MCF 10A (cell line): Measurements from ENCODE around the gene HAP1. TPM values are rescaled to one million over a fixed set of nuclear protein-coding genes. Genes with fewer than 3 reads are reported as not detected.

Experiments used
- BruUV-seq: library from RNA; stranded (reverse); fragments of 400-500 nt; replicated peaks from 2 replicates; lab custom pipeline; 2021; lab: Mats Ljungman, UMichigan
- CTCF ChIA-PET: fragments of 300-600 bp; sonication (Branson Sonifier 250); formaldehyde crosslinking; extraction: SDS; loops from one replicate; lab custom pipeline; 2021; ENCODE audit warnings: antibody characterized with exemption, inconsistent platforms; lab: Yijun Ruan, JAX
- POLR2A ChIA-PET: fragments of 300-600, 350-650 bp; sonication (Branson Sonifier 250); formaldehyde crosslinking; extraction: SDS; loops from one replicate; lab custom pipeline; 2020; ENCODE audit warnings: antibody characterized with exemption, inconsistent platforms; lab: Yijun Ruan, JAX
- DNase-seq: peaks from one replicate; pipeline ENCODE4 v3.0.0-alpha.2; 2018; ENCODE audit not compliant: unreplicated experiment
- H3K27ac Mint-ChIP-seq: one replicate; pipeline ENCODE4 v1.8.0; 2022; ENCODE audit warnings: mild to moderate bottlenecking, low read depth, mixed read lengths; ENCODE audit not compliant: unreplicated experiment
- H3K27me3 Mint-ChIP-seq: one replicate; pipeline ENCODE4 v1.8.0; 2022; ENCODE audit warnings: mixed read lengths; ENCODE audit not compliant: insufficient read depth, unreplicated experiment
- H3K36me3 Mint-ChIP-seq: one replicate; pipeline ENCODE4 v1.8.0; 2022; ENCODE audit warnings: mild to moderate bottlenecking, moderate library complexity, mixed read lengths; ENCODE audit not compliant: insufficient read depth, unreplicated experiment
- H3K4me1 Mint-ChIP-seq: one replicate; pipeline ENCODE4 v1.8.0; 2022; ENCODE audit warnings: mixed read lengths; ENCODE audit not compliant: insufficient read depth, unreplicated experiment
- H3K4me3 Mint-ChIP-seq: one replicate; pipeline ENCODE4 v1.8.0; 2022; ENCODE audit warnings: mild to moderate bottlenecking, moderate library complexity, mixed read lengths; ENCODE audit not compliant: unreplicated experiment
- H3K9me3 Mint-ChIP-seq: one replicate; pipeline ENCODE4 v1.8.0; 2022; ENCODE audit warnings: mixed read lengths; ENCODE audit not compliant: unreplicated experiment
- CTCF ChIP-seq: fragments of 200-600 bp; IDR thresholded peaks from one replicate; pipeline ENCODE4 v1.8.0; 2022; ENCODE audit warnings: antibody characterized with exemption, mild to moderate bottlenecking; ENCODE audit not compliant: unreplicated experiment
- intact Hi-C: fragments of 100-400 bp; cut with micrococcal nuclease; formaldehyde crosslinking; loops from 2 replicates; pipeline ENCODE4 v1.14.1; 2022
- total RNA-seq: library from RNA; stranded (reverse); gene quantifications from 2 replicates; pipeline ENCODE4 v1.2.3, GENCODE V29; 2022

HAP1 gene
- total RNA-seq, 1 experiment from 2014 or later: 0.37 TPM

GRCh38 chr17:41679740-41680425 is 54.6 kb downstream of the HAP1 start:
- no peak for DNase-seq
- Mint-ChIP-seq H3K4me3 (no peak overlapping the region), H3K9me3 (no peaks in the 10 kb centered on the region), H3K4me1 (peaks cover 14% of the 10 kb centered on the region), H3K27me3 (no peaks in the 10 kb centered on the region), H3K27ac (peak overlapping the region; percentile 91), H3K36me3 (peaks cover 6% of the 10 kb centered on the region)
- intact Hi-C loops: loop anchor here (1.0 kb wide), 1 partner anchor 8 kb away; the partner anchor contains the start of gene EIF1
- no TSS peak for BruUV-seq
- ChIA-PET CTCF (interaction anchor here (0.6 to 2.0 kb wide), 10 partner anchors 9 to 181 kb away, joined by 3 to 8 read pairs (median 4); partner anchors contain the start of gene EIF1), POLR2A (interaction anchor here (0.9 to 4.0 kb wide), 4 partner anchors 10 to 17 kb away, joined by 5 to 113 read pairs (median 13); partner anchors contain the start of gene EIF1)
- no peak for TF ChIP-seq CTCF

- DNase-seq: peak; percentile 91
- intact Hi-C loops: loop anchor here (1.0 kb wide), 1 partner anchor 9 kb away; the partner anchor contains the start of gene EIF1
- BruUV-seq: no TSS peak
- no peaks in the 10 kb centered on the region for H3K27me3 Mint-ChIP-seq
- peaks cover 6% of the 10 kb centered on the region for H3K36me3 Mint-ChIP-seq
- peak overlapping the region; percentile 91 for H3K27ac Mint-ChIP-seq
- peaks cover 14% of the 10 kb centered on the region for H3K4me1 Mint-ChIP-seq
- H3K9me3 Mint-ChIP-seq: no peaks in the 10 kb centered on the region
- H3K4me3 Mint-ChIP-seq: peak overlapping the region; percentile 77
- POLR2A ChIA-PET: interaction anchor here (0.6 to 4.0 kb wide), 10 partner anchors 11 to 1434 kb away, joined by 3 to 113 read pairs (median 4); partner anchors contain the start of gene EIF1
- TF ChIP-seq CTCF: peak; percentile 18
- CTCF ChIA-PET: interaction anchor here (0.6 to 2.3 kb wide), 14 partner anchors 8 to 180 kb away, joined by 3 to 11 read pairs (median 6); partner anchors contain the start of gene EIF1
Observed at GRCh38 chr17:41678907-41679739, 55.3 kb downstream of the HAP1 start.

- POLR2A ChIA-PET: interaction anchor here (0.6 to 4.0 kb wide), 10 partner anchors 11 to 1434 kb away, joined by 3 to 113 read pairs (median 4); partner anchors contain the start of gene EIF1
- intact Hi-C loops: no loop called here
- TF ChIP-seq CTCF: no peak
- CTCF ChIA-PET: interaction anchor here (0.6 to 2.3 kb wide), 15 partner anchors 9 to 1114 kb away, joined by 3 to 11 read pairs (median 5); partner anchors contain the start of gene EIF1
- Mint-ChIP-seq H3K9me3 (no peaks in the 10 kb centered on the region), H3K4me1 (peaks cover 14% of the 10 kb centered on the region), H3K27me3 (no peaks in the 10 kb centered on the region), H3K4me3 (peak overlapping the region; percentile 77), H3K36me3 (peaks cover 6% of the 10 kb centered on the region), H3K27ac (peak overlapping the region; percentile 91)
- BruUV-seq: TSS peak; percentile 100
- peak; percentile 75 for DNase-seq
Observed at GRCh38 chr17:41678411-41678906, 56.0 kb downstream of the HAP1 start.
